Trophoblast cell (in vitro differentiated cells and primary cell): Measurements from ENCODE around the gene ITGA11.
A peak's percentile ranks its signal among the peaks of the same experiment; 100 is the strongest.

Experiments used
- DNase-seq, 2 donors: peaks; one replicate each; pipeline ENCODE4 v3.0.0-alpha.2; 2016
- H2AFZ ChIP-seq: 2 replicates; pipeline ENCODE4 v1.6.1; 2013; ENCODE audit warnings: low read length, moderate library complexity, mild to moderate bottlenecking; ENCODE audit not compliant: insufficient read depth, poor library complexity
- H2AK5ac ChIP-seq: 2 replicates; pipeline ENCODE4 v1.6.1; 2013; ENCODE audit warnings: mild to moderate bottlenecking, low read length
- H2BK120ac ChIP-seq: 2 replicates; pipeline ENCODE4 v1.6.1; 2013; ENCODE audit warnings: low read length, mild to moderate bottlenecking, moderate library complexity; ENCODE audit not compliant: insufficient read depth, poor library complexity
- H2BK12ac ChIP-seq: 2 replicates; pipeline ENCODE4 v1.6.1; 2013; ENCODE audit warnings: mild to moderate bottlenecking, low read length, moderate library complexity
- H2BK5ac ChIP-seq: 2 replicates; pipeline ENCODE4 v1.6.1; 2013; ENCODE audit warnings: low read length, low read depth, moderate library complexity, mild to moderate bottlenecking; ENCODE audit not compliant: poor library complexity
- H3K14ac ChIP-seq: 2 replicates; pipeline ENCODE4 v1.6.1; 2013; ENCODE audit warnings: mild to moderate bottlenecking, low read length
- H3K18ac ChIP-seq: 2 replicates; pipeline ENCODE4 v1.6.1; 2013; ENCODE audit warnings: mild to moderate bottlenecking, low read length
- H3K23ac ChIP-seq: 2 replicates; pipeline ENCODE4 v1.6.1; 2013; ENCODE audit warnings: low read length
- H3K27ac ChIP-seq: 2 replicates; pipeline ENCODE4 v1.5.1; 2013; ENCODE audit warnings: low read depth, mild to moderate bottlenecking, inconsistent platforms, low read length, moderate library complexity
- H3K27me3 ChIP-seq: 2 replicates; pipeline ENCODE4 v1.6.1; 2013; ENCODE audit warnings: inconsistent platforms, mild to moderate bottlenecking, low read length, moderate library complexity; ENCODE audit not compliant: insufficient read depth
- H3K36me3 ChIP-seq, 2 experiments: 1 replicate in 1 of 2; 2 replicates in 1 of 2; pipeline ENCODE4 v1.6.1; 2013; ENCODE audit warnings: low read length in 2 of 2, mild to moderate bottlenecking in 2 of 2, moderate library complexity in 1 of 2; ENCODE audit not compliant: insufficient read depth in 2 of 2, control insufficient read depth in 1 of 2
- H3K4ac ChIP-seq: 2 replicates; pipeline ENCODE4 v1.6.1; 2013; ENCODE audit warnings: low read depth, mild to moderate bottlenecking, low read length, moderate library complexity
- H3K4me1 ChIP-seq, 2 experiments: 1 replicate in 1 of 2; 2 replicates in 1 of 2; pipeline ENCODE4 v1.6.1; 2013; ENCODE audit warnings: low read length in 2 of 2, mild to moderate bottlenecking in 2 of 2, moderate library complexity in 1 of 2; ENCODE audit not compliant: insufficient read depth in 2 of 2, control insufficient read depth in 1 of 2
- H3K4me2 ChIP-seq: 2 replicates; pipeline ENCODE4 v1.6.1; 2013; ENCODE audit warnings: inconsistent platforms, mild to moderate bottlenecking, low read length, moderate library complexity
- H3K4me3 ChIP-seq: 2 replicates; pipeline ENCODE4 v1.5.1; 2013; ENCODE audit warnings: mild to moderate bottlenecking, low read depth, low read length, inconsistent platforms
- H3K79me1 ChIP-seq: one replicate; pipeline ENCODE4 v1.6.1; 2013; ENCODE audit warnings: low read length
- H3K79me2 ChIP-seq: 2 replicates; pipeline ENCODE4 v1.6.1; 2013; ENCODE audit warnings: low read length, mild to moderate bottlenecking; ENCODE audit not compliant: control insufficient read depth, insufficient read depth, poor library complexity
- H3K9ac ChIP-seq: 2 replicates; pipeline ENCODE4 v1.6.1; 2013; ENCODE audit warnings: mild to moderate bottlenecking, low read length
- H3K9me3 ChIP-seq: 2 replicates; pipeline ENCODE4 v1.6.1; 2013; ENCODE audit warnings: low read depth, mild to moderate bottlenecking, control low read depth, inconsistent platforms, low read length; ENCODE audit not compliant: insufficient read depth
- H4K12ac ChIP-seq: 2 replicates; pipeline ENCODE4 v1.6.1; 2013; ENCODE audit warnings: low read depth, mild to moderate bottlenecking, low read length, moderate library complexity
- H4K8ac ChIP-seq: 2 replicates; pipeline ENCODE4 v1.6.1; 2013; ENCODE audit warnings: low read depth, mild to moderate bottlenecking, low read length, moderate library complexity
- H4K91ac ChIP-seq: one replicate; pipeline ENCODE4 v1.6.1; 2013; ENCODE audit warnings: low read depth, mild to moderate bottlenecking, low read length, moderate library complexity
- WGBS: extraction: QIAGEN DNeasy Blood & Tissue Kit; methylation state at CpG from one replicate; pipeline ENCODE4 v1.1.7; 2013; ENCODE audit warnings: missing lambda C conversion rate; ENCODE audit not compliant: insufficient read length, insufficient coverage; ENCODE audit errors: extremely low coverage; 5-methylcytosine and 5-hydroxymethylcytosine counted together

The ITGA11 gene

DNA sequence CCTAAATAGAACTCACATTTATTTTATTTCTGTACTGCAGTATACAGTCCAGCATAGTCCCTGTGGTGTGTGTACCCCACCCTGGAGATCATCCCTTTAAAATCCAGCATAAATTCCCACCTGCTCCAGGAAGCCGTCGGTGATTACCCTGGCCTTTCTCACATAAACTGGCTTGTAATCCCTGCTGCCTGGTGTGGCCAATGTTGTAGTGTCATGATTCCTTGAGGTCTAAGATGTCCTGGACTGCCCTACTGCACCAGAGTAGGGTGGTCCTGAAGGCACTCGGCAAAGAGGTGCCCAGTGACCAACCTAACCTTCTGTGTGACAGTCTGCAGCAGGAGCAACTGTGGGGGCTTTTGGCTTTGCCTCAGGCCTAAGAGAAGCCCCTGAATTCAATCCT is 58.9 kb downstream of the ITGA11 start:
- WGBS: no CpG with 5 or more reads among the region's 3 CpGs
- no peak for DNase-seq

GRCh38 chr15:68372291-68372811 is 59.6 kb downstream of the ITGA11 start:
- H3K36me3 ChIP-seq: no peaks in the 10 kb centered on the region
- DNase-seq: peak in 1 of 2 donors; percentile 37
- H3K4ac ChIP-seq: no peak overlapping the region
- no peaks in the 10 kb centered on the region for H3K27me3 ChIP-seq
- no peak overlapping the region for H2AFZ ChIP-seq
- H3K9ac ChIP-seq: no peak overlapping the region
- H3K14ac ChIP-seq: no peak overlapping the region
- H3K23ac ChIP-seq: no peak overlapping the region
- no CpG with 5 or more reads among the region's 12 CpGs for WGBS
- H3K9me3 ChIP-seq: no peaks in the 10 kb centered on the region
- no peak overlapping the region for H3K4me3 ChIP-seq
- H4K8ac ChIP-seq: no peak overlapping the region
- no peak overlapping the region for H2BK120ac ChIP-seq
- H3K18ac ChIP-seq: no peak overlapping the region
- no peak overlapping the region for H4K91ac ChIP-seq
- no peak overlapping the region for H4K12ac ChIP-seq
- H2BK12ac ChIP-seq: no peak overlapping the region
- H3K4me1 ChIP-seq: no peaks in the 10 kb centered on the region
- no peak overlapping the region for H2BK5ac ChIP-seq
- no peaks in the 10 kb centered on the region for H3K79me2 ChIP-seq
- H2AK5ac ChIP-seq: no peak overlapping the region
- no peak overlapping the region for H3K4me2 ChIP-seq
- no peak overlapping the region for H3K27ac ChIP-seq
- H3K79me1 ChIP-seq: no peaks in the 10 kb centered on the region

More for the DNA sequence above, 58.9 kb downstream of the ITGA11 start:
- Histone ChIP-seq H3K14ac (no peak overlapping the region), H3K79me2 (no peaks in the 10 kb centered on the region), H2BK12ac (no peak overlapping the region), H2AFZ (no peak overlapping the region), H3K4me3 (no peak overlapping the region), H3K36me3 (no peaks in the 10 kb centered on the region), H2BK5ac (no peak overlapping the region), H3K9ac (no peak overlapping the region), H3K23ac (no peak overlapping the region), H3K79me1 (no peaks in the 10 kb centered on the region), H3K18ac (no peak overlapping the region), H3K4ac (no peak overlapping the region), H4K91ac (no peak overlapping the region), H4K8ac (no peak overlapping the region), H2BK120ac (no peak overlapping the region), H3K27ac (no peak overlapping the region), H4K12ac (no peak overlapping the region), H3K27me3 (no peaks in the 10 kb centered on the region), H3K4me1 (no peaks in the 10 kb centered on the region), H3K4me2 (no peak overlapping the region), H3K9me3 (no peaks in the 10 kb centered on the region), H2AK5ac (no peak overlapping the region)

GRCh38 chr15:68371851-68372250 is 60.1 kb downstream of the ITGA11 start:
- no peak overlapping the region for H2BK12ac ChIP-seq
- no peak overlapping the region for H3K9ac ChIP-seq
- no peak overlapping the region for H2AFZ ChIP-seq
- H3K4me3 ChIP-seq: no peak overlapping the region
- H2AK5ac ChIP-seq: no peak overlapping the region
- H3K27ac ChIP-seq: no peak overlapping the region
- H3K36me3 ChIP-seq: no peaks in the 10 kb centered on the region
- no peaks in the 10 kb centered on the region for H3K9me3 ChIP-seq
- no peak overlapping the region for H3K14ac ChIP-seq
- H3K79me2 ChIP-seq: no peaks in the 10 kb centered on the region
- H4K12ac ChIP-seq: no peak overlapping the region
- H4K8ac ChIP-seq: no peak overlapping the region
- no peak overlapping the region for H3K18ac ChIP-seq
- H4K91ac ChIP-seq: no peak overlapping the region
- H3K23ac ChIP-seq: no peak overlapping the region
- H3K79me1 ChIP-seq: no peaks in the 10 kb centered on the region
- H3K4me1 ChIP-seq: no peaks in the 10 kb centered on the region
- no peak overlapping the region for H3K4ac ChIP-seq
- DNase-seq: no peak
- no peak overlapping the region for H2BK120ac ChIP-seq
- H3K27me3 ChIP-seq: no peaks in the 10 kb centered on the region
- no CpG with 5 or more reads among the region's 4 CpGs for WGBS
- no peak overlapping the region for H3K4me2 ChIP-seq
- no peak overlapping the region for H2BK5ac ChIP-seq

GRCh38 chr15:68371160-68371559 is 60.8 kb downstream of the ITGA11 start:
- no peak overlapping the region for H2BK12ac ChIP-seq
- no CpG with 5 or more reads among the region's 6 CpGs for WGBS
- no peaks in the 10 kb centered on the region for H3K4me1 ChIP-seq
- H3K36me3 ChIP-seq: no peaks in the 10 kb centered on the region
- no peak overlapping the region for H3K4me2 ChIP-seq
- no peak overlapping the region for H3K9ac ChIP-seq
- no peak overlapping the region for H3K18ac ChIP-seq
- H2AK5ac ChIP-seq: no peak overlapping the region
- no peaks in the 10 kb centered on the region for H3K27me3 ChIP-seq
- no peaks in the 10 kb centered on the region for H3K79me2 ChIP-seq
- H4K91ac ChIP-seq: no peak overlapping the region
- H2BK120ac ChIP-seq: no peak overlapping the region
- no peak overlapping the region for H3K4me3 ChIP-seq
- DNase-seq: no peak
- no peak overlapping the region for H2AFZ ChIP-seq
- H3K23ac ChIP-seq: no peak overlapping the region
- no peak overlapping the region for H3K27ac ChIP-seq
- no peaks in the 10 kb centered on the region for H3K9me3 ChIP-seq
- H3K14ac ChIP-seq: no peak overlapping the region
- no peaks in the 10 kb centered on the region for H3K79me1 ChIP-seq
- H4K12ac ChIP-seq: no peak overlapping the region
- H2BK5ac ChIP-seq: no peak overlapping the region
- no peak overlapping the region for H4K8ac ChIP-seq
- no peak overlapping the region for H3K4ac ChIP-seq
